ENCODE data around the gene PLXNA2. TPM values are rescaled to one million over a fixed set of nuclear protein-coding genes. Genes with fewer than 3 reads are reported as not detected.

The PLXNA2 gene
- total and polyA plus RNA-seq, 2 donors (not counting 1 experiment from before 2014, with no cell fraction given) = 0.31 to 1.2 TPM

DNA sequence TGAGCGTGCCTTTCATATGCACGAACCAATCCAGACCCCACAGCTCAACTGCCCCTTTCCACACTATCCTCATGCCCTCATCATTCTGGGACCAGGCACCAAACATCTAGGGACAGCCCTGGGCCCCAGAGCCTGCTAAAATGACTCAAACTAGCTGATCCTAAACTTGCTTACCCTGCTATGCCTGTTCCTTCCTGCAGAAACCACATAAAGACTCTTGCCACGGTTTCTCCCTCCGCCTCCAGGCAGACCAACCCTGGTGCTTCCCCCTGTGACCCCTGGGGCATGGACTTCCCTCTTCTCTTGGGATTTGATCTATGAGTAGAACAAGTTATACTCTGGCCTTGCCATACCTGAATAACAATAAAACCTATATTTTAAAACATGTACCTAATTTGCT is 195.3 kb downstream of the PLXNA2 start:
- POLR2A ChIA-PET = no interaction called here
- H3K4me3 Mint-ChIP-seq = no peak overlapping the region
- no peak overlapping the region for H3K4me2 ChIP-seq (replicated peaks; ENCODE audit: low read depth, low read length, poor library complexity, severe bottlenecking)

DNA sequence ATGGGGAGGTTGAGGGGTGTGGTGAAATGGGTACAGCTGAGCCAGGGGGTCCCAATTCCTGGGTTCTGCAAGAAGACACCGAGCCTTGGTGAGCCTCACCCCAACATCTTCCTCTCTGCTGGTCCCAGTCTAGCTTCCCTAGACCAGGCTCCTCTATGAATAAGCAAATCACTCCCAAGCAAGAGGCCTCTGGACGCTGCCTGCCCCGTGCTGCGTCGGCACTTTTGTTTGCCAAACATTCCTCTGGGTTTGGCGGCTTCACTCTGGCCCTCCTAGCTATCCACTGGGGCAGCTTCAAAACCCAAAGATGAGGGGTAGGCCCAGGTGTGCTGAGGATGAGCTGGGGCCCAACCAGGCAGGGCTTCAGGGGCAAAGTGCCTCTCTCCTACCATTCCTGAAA is 196.2 kb downstream of the PLXNA2 start:
- 95% methylated on average over 6 of the region's 6 CpGs for WGBS (ENCODE audit: insufficient coverage)
- H3K4me3 ChIP-seq (ENCODE audit: control extremely low read depth in 1 of 5, extremely low read depth in 1 of 5, insufficient read depth in 1 of 5, low read depth in 2 of 5, low read length in 4 of 5) = no peak overlapping the region
- DNase-seq (no peak), ATAC-seq (ENCODE audit: low read depth) (no peak)
- no peak overlapping the region for H3K9ac ChIP-seq (ENCODE audit: low read length)
- H3K79me2 ChIP-seq (ENCODE audit: control insufficient read depth, insufficient read depth, low read length) = no peaks in the 10 kb centered on the region
- intact Hi-C loops (cut with micrococcal nuclease) = no loop called here
- H3K4me3 Mint-ChIP-seq = no peak overlapping the region
- TF ChIP-seq, protein P1, sequence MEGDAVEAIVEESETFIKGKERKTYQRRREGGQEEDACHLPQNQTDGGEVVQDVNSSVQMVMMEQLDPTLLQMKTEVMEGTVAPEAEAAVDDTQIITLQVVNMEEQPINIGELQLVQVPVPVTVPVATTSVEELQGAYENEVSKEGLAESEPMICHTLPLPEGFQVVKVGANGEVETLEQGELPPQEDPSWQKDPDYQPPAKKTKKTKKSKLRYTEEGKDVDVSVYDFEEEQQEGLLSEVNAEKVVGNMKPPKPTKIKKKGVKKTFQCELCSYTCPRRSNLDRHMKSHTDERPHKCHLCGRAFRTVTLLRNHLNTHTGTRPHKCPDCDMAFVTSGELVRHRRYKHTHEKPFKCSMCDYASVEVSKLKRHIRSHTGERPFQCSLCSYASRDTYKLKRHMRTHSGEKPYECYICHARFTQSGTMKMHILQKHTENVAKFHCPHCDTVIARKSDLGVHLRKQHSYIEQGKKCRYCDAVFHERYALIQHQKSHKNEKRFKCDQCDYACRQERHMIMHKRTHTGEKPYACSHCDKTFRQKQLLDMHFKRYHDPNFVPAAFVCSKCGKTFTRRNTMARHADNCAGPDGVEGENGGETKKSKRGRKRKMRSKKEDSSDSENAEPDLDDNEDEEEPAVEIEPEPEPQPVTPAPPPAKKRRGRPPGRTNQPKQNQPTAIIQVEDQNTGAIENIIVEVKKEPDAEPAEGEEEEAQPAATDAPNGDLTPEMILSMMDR (IDR thresholded peaks at IDR 0.05) = no peak
- TF ChIP-seq EZH2 (IDR thresholded peaks at IDR 0.05; ENCODE audit: borderline replicate concordance, insufficient read depth, low read depth, low read length, poor library complexity, severe bottlenecking) = no peak
- no peaks in the 10 kb centered on the region for H3K36me3 ChIP-seq (replicated peaks in 1 of 2; ENCODE audit: control extremely low read depth in 1 of 2, control insufficient read depth in 1 of 2, extremely low read depth in 1 of 2, insufficient read depth in 2 of 2, low read length in 1 of 2)
- H3K27me3 Mint-ChIP-seq = peaks cover 7% of the 10 kb centered on the region
- H3K4me1 ChIP-seq (ENCODE audit: control insufficient read depth in 2 of 2, insufficient read depth in 2 of 2, low read length in 2 of 2) = no peaks in the 10 kb centered on the region
- H4K20me1 ChIP-seq (ENCODE audit: control insufficient read depth, insufficient read depth, low read length, poor library complexity, severe bottlenecking) = no peaks in the 10 kb centered on the region
- no peak overlapping the region for H3K4me2 ChIP-seq (replicated peaks; ENCODE audit: low read depth, low read length, poor library complexity, severe bottlenecking)
- H3K4me1 Mint-ChIP-seq = no peaks in the 10 kb centered on the region
- H3K27ac Mint-ChIP-seq = no peak overlapping the region
- H3K27me3 ChIP-seq (replicated peaks in 1 of 4; ENCODE audit: control extremely low read depth in 1 of 4, control insufficient read depth in 3 of 4, insufficient read depth in 4 of 4, low read length in 3 of 4) = no peaks in the 10 kb centered on the region
- ChIA-PET CTCF (no interaction called here), POLR2A (no interaction called here)
- no peak overlapping the region for H2AFZ ChIP-seq (ENCODE audit: insufficient read depth, low read depth, low read length, poor library complexity, severe bottlenecking)
- no peaks in the 10 kb centered on the region for H3K9me3 Mint-ChIP-seq (ENCODE audit: insufficient read depth)
- H3K27ac ChIP-seq (ENCODE audit: low read length in 2 of 2) = no peak overlapping the region
- no peaks in the 10 kb centered on the region for H3K9me3 ChIP-seq (ENCODE audit: control extremely low read depth in 1 of 3, control insufficient read depth in 2 of 3, insufficient read depth in 1 of 3, low read length in 2 of 3)

More for the DNA sequence above, 195.3 kb downstream of the PLXNA2 start:
- Histone ChIP-seq H3K9me3 (ENCODE audit: control extremely low read depth in 1 of 3, control insufficient read depth in 2 of 3, insufficient read depth in 1 of 3, low read length in 2 of 3) (no peaks in the 10 kb centered on the region), H3K27me3 (replicated peaks in 1 of 4; ENCODE audit: control extremely low read depth in 1 of 4, control insufficient read depth in 3 of 4, insufficient read depth in 4 of 4, low read length in 3 of 4) (no peaks in the 10 kb centered on the region), H2AFZ (ENCODE audit: insufficient read depth, low read depth, low read length, poor library complexity, severe bottlenecking) (no peak overlapping the region), H3K27ac (ENCODE audit: low read length in 2 of 2) (no peak overlapping the region), H3K9ac (ENCODE audit: low read length) (no peak overlapping the region), H3K4me3 (ENCODE audit: control extremely low read depth in 1 of 5, extremely low read depth in 1 of 5, insufficient read depth in 1 of 5, low read depth in 2 of 5, low read length in 4 of 5) (no peak overlapping the region), H3K36me3 (replicated peaks in 1 of 2; ENCODE audit: control extremely low read depth in 1 of 2, control insufficient read depth in 1 of 2, extremely low read depth in 1 of 2, insufficient read depth in 2 of 2, low read length in 1 of 2) (no peaks in the 10 kb centered on the region), H3K4me1 (ENCODE audit: control insufficient read depth in 2 of 2, insufficient read depth in 2 of 2, low read length in 2 of 2) (no peaks in the 10 kb centered on the region), H4K20me1 (ENCODE audit: control insufficient read depth, insufficient read depth, low read length, poor library complexity, severe bottlenecking) (no peaks in the 10 kb centered on the region), H3K79me2 (ENCODE audit: control insufficient read depth, insufficient read depth, low read length) (no peaks in the 10 kb centered on the region)
- no peak for TF ChIP-seq EZH2 (IDR thresholded peaks at IDR 0.05; ENCODE audit: borderline replicate concordance, insufficient read depth, low read depth, low read length, poor library complexity, severe bottlenecking)
- TF ChIP-seq, protein P1 (IDR thresholded peaks at IDR 0.05) = no peak
- no peak for ATAC-seq (ENCODE audit: low read depth)
- CTCF ChIA-PET = no interaction called here
- Mint-ChIP-seq H3K27ac (no peak overlapping the region), H3K9me3 (ENCODE audit: insufficient read depth) (no peaks in the 10 kb centered on the region), H3K27me3 (peaks cover 7% of the 10 kb centered on the region), H3K4me1 (no peaks in the 10 kb centered on the region)
- 58% methylated on average over 2 of the region's 4 CpGs for WGBS (ENCODE audit: insufficient coverage)
- no peak for DNase-seq
- intact Hi-C loops (cut with micrococcal nuclease) = no loop called here
